ENCODE results near the gene DPP6.

The DPP6 gene

GRCh38 chr7:154698726-154699291, 646.6 kb downstream of the DPP6 start:
- DNase-seq (no peak), ATAC-seq (replicated peaks) (no peak)
- H3K36me3 Mint-ChIP-seq, result no peaks in the 10 kb centered on the region
- no peak overlapping the region for H3K27ac Mint-ChIP-seq
- no peaks in the 10 kb centered on the region for H3K4me1 Mint-ChIP-seq
- H3K4me3 Mint-ChIP-seq, result no peak overlapping the region
- peaks cover 3 to 16% of the 10 kb centered on the region in 2 donors for H3K9me3 Mint-ChIP-seq
- no peaks in the 10 kb centered on the region for H3K27me3 Mint-ChIP-seq

- Mint-ChIP-seq H3K9me3 (peaks cover 8 to 20% of the 10 kb centered on the region in 2 donors), H3K27ac (no peak overlapping the region), H3K4me3 (no peak overlapping the region), H3K4me1 (no peaks in the 10 kb centered on the region), H3K36me3 (no peaks in the 10 kb centered on the region), H3K27me3 (no peaks in the 10 kb centered on the region)
- ATAC-seq (replicated peaks) (no peak), DNase-seq (no peak)
These were observed 647.2 kb downstream of the DPP6 start for GRCh38 chr7:154699417-154699816.

- no peaks in the 10 kb centered on the region for H3K4me1 Mint-ChIP-seq
- H3K36me3 Mint-ChIP-seq, result no peaks in the 10 kb centered on the region
- no peak for DNase-seq
- H3K27ac Mint-ChIP-seq, result no peak overlapping the region
- no peaks in the 10 kb centered on the region for H3K27me3 Mint-ChIP-seq
- no peak for ATAC-seq (replicated peaks)
- peaks cover 15 to 16% of the 10 kb centered on the region in 2 donors for H3K9me3 Mint-ChIP-seq
- no peak overlapping the region for H3K4me3 Mint-ChIP-seq
These were observed 657.8 kb downstream of the DPP6 start for GRCh38 chr7:154709840-154710520.

DNA sequence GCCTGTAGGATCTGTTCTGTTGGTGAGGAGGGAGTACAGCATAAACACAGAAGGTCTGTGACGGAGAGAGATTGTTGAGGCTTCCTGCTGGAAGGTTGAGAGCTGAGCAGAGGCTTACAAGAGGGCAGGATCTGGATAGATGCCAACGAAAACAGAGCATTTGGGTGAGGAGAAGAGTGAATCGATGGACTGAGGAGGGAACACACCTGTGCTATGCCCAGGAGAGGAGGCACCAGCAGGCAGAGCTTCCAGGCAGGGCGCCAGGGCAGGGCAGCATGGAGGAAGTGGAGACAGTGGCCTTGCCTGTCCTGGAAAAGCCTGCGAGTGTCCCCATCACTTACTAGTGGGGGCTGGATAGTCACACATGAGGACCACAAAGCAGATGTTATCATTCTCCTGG, 667.8 kb downstream of the DPP6 start:
- no peaks in the 10 kb centered on the region for H3K36me3 Mint-ChIP-seq
- no peaks in the 10 kb centered on the region for H3K4me1 Mint-ChIP-seq
- ATAC-seq (replicated peaks) (no peak), DNase-seq (no peak)
- no peaks in the 10 kb centered on the region for H3K27me3 Mint-ChIP-seq
- H3K9me3 Mint-ChIP-seq, result peaks cover 5 to 19% of the 10 kb centered on the region in 2 donors
- no peak overlapping the region for H3K4me3 Mint-ChIP-seq
- no peak overlapping the region for H3K27ac Mint-ChIP-seq

- H3K4me3 Mint-ChIP-seq, result no peak overlapping the region
- no peak for ATAC-seq (replicated peaks)
- H3K27me3 Mint-ChIP-seq, result no peaks in the 10 kb centered on the region
- H3K27ac Mint-ChIP-seq, result no peak overlapping the region
- DNase-seq, result no peak
- H3K9me3 Mint-ChIP-seq, result peaks cover 12 to 23% of the 10 kb centered on the region in 2 donors
- H3K36me3 Mint-ChIP-seq, result no peaks in the 10 kb centered on the region
- H3K4me1 Mint-ChIP-seq, result no peaks in the 10 kb centered on the region
These were observed 668.9 kb downstream of the DPP6 start for GRCh38 chr7:154721086-154721485.

DNA sequence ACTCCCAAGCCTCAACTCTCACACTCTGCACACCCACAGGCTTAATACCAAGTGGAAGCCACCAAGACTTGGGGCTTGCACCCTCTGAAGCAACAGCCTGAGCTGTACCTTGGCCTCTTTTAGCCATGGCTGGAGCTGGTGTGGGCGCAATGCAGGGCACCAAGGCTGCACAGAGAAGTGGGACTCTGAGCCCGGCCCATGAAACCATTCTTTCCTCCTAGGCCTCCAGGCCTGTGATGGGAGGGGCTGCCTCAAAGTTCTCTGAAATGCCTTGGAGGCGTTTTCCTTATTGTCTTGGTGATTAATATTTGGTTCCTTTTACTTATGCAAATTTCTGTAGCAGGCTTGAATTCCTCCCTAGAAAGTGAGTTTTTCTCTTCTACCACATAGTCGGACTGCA, 674.2 kb downstream of the DPP6 start:
- no peak overlapping the region for H3K27ac Mint-ChIP-seq
- no peaks in the 10 kb centered on the region for H3K36me3 Mint-ChIP-seq
- H3K4me1 Mint-ChIP-seq, result no peaks in the 10 kb centered on the region
- H3K9me3 Mint-ChIP-seq, result peaks cover 16 to 24% of the 10 kb centered on the region in 2 donors
- DNase-seq (no peak), ATAC-seq (replicated peaks) (no peak)
- no peaks in the 10 kb centered on the region for H3K27me3 Mint-ChIP-seq
- H3K4me3 Mint-ChIP-seq, result no peak overlapping the region

DNA sequence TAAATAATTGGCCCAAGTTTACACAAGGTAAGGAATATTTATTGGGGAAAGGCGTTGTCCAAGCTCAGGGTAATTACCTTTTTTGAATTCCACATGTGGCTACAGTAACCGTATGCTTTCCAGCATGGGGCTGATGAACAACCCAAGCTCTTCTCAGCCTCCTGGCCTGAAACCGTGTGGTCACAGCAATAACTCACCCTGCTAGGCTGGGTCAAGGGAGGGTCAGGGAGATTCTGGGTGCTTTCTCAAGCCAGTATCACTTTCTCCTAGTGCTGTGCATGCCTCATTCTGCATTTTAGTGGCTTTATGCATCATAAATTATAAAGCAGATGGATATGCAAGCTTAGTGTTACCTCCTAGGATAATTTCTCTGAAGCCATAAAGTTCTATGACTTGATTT, 676.9 kb downstream of the DPP6 start:
- H3K4me1 Mint-ChIP-seq, result no peaks in the 10 kb centered on the region
- ATAC-seq (replicated peaks) (no peak), DNase-seq (no peak)
- H3K27ac Mint-ChIP-seq, result no peak overlapping the region
- no peak overlapping the region for H3K4me3 Mint-ChIP-seq
- no peaks in the 10 kb centered on the region for H3K27me3 Mint-ChIP-seq
- peaks cover 16 to 30% of the 10 kb centered on the region in 2 donors for H3K9me3 Mint-ChIP-seq
- H3K36me3 Mint-ChIP-seq, result no peaks in the 10 kb centered on the region

- Mint-ChIP-seq H3K27ac (no peak overlapping the region), H3K4me3 (no peak overlapping the region), H3K36me3 (no peaks in the 10 kb centered on the region), H3K27me3 (no peaks in the 10 kb centered on the region), H3K9me3 (peaks cover 0 to 7% of the 10 kb centered on the region in 2 donors), H3K4me1 (no peaks in the 10 kb centered on the region)
- ATAC-seq (replicated peaks) (no peak), DNase-seq (no peak)
These were observed 683.6 kb downstream of the DPP6 start for GRCh38 chr7:154735766-154736165.

DNA sequence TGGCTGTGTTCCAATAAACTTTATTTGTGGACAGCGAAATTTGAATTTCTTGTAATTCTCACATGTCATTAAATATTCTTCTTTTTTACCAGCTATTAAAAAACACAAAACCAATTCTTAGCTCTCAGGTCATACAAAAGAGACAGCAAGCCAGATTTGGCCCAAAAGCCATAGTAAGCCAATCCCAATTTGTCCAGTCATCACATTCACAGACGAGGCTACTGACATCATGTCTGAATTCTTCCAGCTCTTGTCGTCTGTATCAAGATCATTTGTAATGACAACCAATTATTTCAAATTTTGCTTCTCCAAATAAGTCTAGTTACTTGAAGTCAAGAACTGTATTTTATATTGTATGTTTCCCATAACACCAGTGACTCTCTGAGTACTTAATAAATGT, 684.2 kb downstream of the DPP6 start:
- no peaks in the 10 kb centered on the region for H3K36me3 Mint-ChIP-seq
- H3K27me3 Mint-ChIP-seq, result no peaks in the 10 kb centered on the region
- H3K4me1 Mint-ChIP-seq, result no peaks in the 10 kb centered on the region
- H3K4me3 Mint-ChIP-seq, result no peak overlapping the region
- DNase-seq, result no peak
- H3K27ac Mint-ChIP-seq, result no peak overlapping the region
- peaks cover 0 to 7% of the 10 kb centered on the region in 2 donors for H3K9me3 Mint-ChIP-seq
- no peak for ATAC-seq (replicated peaks)

GRCh38 chr7:154738216-154738615, 686.0 kb downstream of the DPP6 start:
- Mint-ChIP-seq H3K4me3 (no peak overlapping the region), H3K4me1 (no peaks in the 10 kb centered on the region), H3K9me3 (peaks cover 0 to 4% of the 10 kb centered on the region in 2 donors), H3K27me3 (peaks cover 0 to 2% of the 10 kb centered on the region in 2 donors), H3K36me3 (no peaks in the 10 kb centered on the region), H3K27ac (no peak overlapping the region)
- no peak for DNase-seq
- ATAC-seq (replicated peaks), result no peak

GRCh38 chr7:154741131-154741530, 688.9 kb downstream of the DPP6 start:
- no peak for DNase-seq
- Mint-ChIP-seq H3K36me3 (no peaks in the 10 kb centered on the region), H3K4me1 (no peaks in the 10 kb centered on the region), H3K27ac (no peak overlapping the region), H3K4me3 (no peak overlapping the region), H3K9me3 (peaks cover 0 to 2% of the 10 kb centered on the region in 2 donors), H3K27me3 (peaks cover 0 to 8% of the 10 kb centered on the region in 2 donors)
- ATAC-seq (replicated peaks), result no peak

DNA sequence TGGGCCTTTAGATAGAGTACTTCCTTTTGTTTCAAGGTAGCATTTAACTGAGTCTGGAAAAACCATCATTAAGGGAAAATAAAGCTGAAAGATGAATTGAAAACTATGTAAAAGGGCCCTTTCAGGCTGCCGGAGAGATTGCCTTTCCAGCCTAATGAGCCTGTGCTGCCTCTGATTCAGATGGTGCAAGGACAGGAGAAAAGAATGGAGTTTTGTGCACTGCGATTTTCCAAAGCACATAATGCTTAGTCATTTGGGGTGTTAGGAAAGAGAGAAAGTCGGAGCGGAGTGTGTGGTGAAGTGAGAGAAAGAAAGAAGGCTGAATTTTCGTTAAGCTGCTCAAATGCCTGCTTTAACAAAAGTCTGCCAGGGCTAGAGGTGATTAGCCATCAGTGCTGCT, 691.0 kb downstream of the DPP6 start:
- no peak overlapping the region for H3K27ac Mint-ChIP-seq
- no peak for DNase-seq
- H3K4me3 Mint-ChIP-seq, result no peak overlapping the region
- ATAC-seq (replicated peaks), result no peak
- no peaks in the 10 kb centered on the region for H3K36me3 Mint-ChIP-seq
- H3K27me3 Mint-ChIP-seq, result peaks cover 0 to 8% of the 10 kb centered on the region in 2 donors
- H3K9me3 Mint-ChIP-seq, result peaks cover 0 to under 1% of the 10 kb centered on the region in 2 donors
- no peaks in the 10 kb centered on the region for H3K4me1 Mint-ChIP-seq

DNA sequence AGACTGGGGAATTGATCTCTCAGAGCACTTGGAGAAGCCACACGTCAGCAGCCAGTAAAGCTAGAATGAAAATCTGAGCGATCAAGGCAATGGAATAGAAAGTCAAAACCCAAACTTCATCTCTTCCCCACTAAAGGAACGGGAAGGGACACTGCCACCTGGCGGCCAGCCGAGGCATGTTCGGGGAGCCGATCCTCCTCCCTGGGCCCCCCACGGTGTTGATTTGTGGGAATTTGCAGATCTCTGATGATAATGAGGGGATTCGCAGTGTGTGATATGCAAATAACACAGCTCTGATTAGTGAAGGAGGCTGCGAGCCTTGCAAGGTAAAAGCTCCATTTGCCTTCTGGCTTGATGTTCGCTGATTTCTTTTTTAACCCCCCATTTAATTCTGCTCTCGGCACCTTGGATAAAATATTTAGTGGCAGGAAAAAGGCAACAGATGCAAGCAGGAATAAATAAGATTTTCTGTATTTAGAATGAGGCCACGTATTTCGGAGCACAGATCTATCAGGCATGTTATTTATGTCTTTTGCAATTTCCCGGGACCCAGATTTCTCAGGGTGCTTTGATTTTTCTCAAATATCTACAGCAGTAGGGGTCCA, 692.2 kb downstream of the DPP6 start:
- no peak for DNase-seq

GRCh38 chr7:154744861-154745258, 692.7 kb downstream of the DPP6 start:
- Mint-ChIP-seq H3K27ac (no peak overlapping the region), H3K9me3 (no peaks in the 10 kb centered on the region), H3K4me1 (no peaks in the 10 kb centered on the region), H3K36me3 (no peaks in the 10 kb centered on the region), H3K27me3 (peaks cover 0 to 8% of the 10 kb centered on the region in 2 donors), H3K4me3 (no peak overlapping the region)
- DNase-seq, result no peak
- ATAC-seq (replicated peaks), result no peak

More for the DNA sequence above, 692.2 kb downstream of the DPP6 start:
- H3K9me3 Mint-ChIP-seq, result no peaks in the 10 kb centered on the region
- H3K27ac Mint-ChIP-seq, result no peak overlapping the region
- H3K4me3 Mint-ChIP-seq, result no peak overlapping the region
- H3K27me3 Mint-ChIP-seq, result peaks cover 0 to 8% of the 10 kb centered on the region in 2 donors
- peak in 1 of 2 donors; percentile 44 for ATAC-seq (replicated peaks)
- no peaks in the 10 kb centered on the region for H3K36me3 Mint-ChIP-seq
- no peaks in the 10 kb centered on the region for H3K4me1 Mint-ChIP-seq

Data from stimulated activated naive B cell treated with anti-CD40 and anti-IgM and Interleukin-4, amounts not matched to agents 10 μg/mL and 1 μg/mL and 100 μg/mL, for 72 hours (primary cell).